Smooth muscle cell (in vitro differentiated cells): Measurements from ENCODE around the gene PHRF1. TPM values are rescaled to one million over a fixed set of nuclear protein-coding genes. Genes with fewer than 3 reads are reported as not detected.

Experiments used
- DNase-seq: peaks from one replicate; lab custom pipeline; 2025; ENCODE audit not compliant: unreplicated experiment; lab: John Stamatoyannopoulos, UW
- H2AFZ ChIP-seq: fragments of 200-600 bp; sonication (generic); 2 replicates; pipeline ENCODE4 v1.6.0; 2016; ENCODE audit warnings: antibody characterized with exemption, low read depth, mild to moderate bottlenecking
- H3F3A ChIP-seq: fragments of 200-600 bp; sonication (generic); 2 replicates; pipeline ENCODE4 v1.6.0; 2017; ENCODE audit warnings: antibody characterized with exemption, low read depth
- H3K27ac ChIP-seq: fragments of 200-600 bp; sonication (generic); 2 replicates; pipeline ENCODE4 v1.5.1; 2016; ENCODE audit warnings: low read depth, mild to moderate bottlenecking
- H3K27me3 ChIP-seq: fragments of 200-600 bp; sonication (generic); 2 replicates; pipeline ENCODE4 v1.6.1; 2016; ENCODE audit warnings: low read depth, mild to moderate bottlenecking
- H3K36me3 ChIP-seq: fragments of 200-600 bp; sonication (generic); 2 replicates; pipeline ENCODE4 v1.5.1; 2016; ENCODE audit warnings: low read depth
- H3K4me1 ChIP-seq: fragments of 200-600 bp; sonication (generic); 2 replicates; pipeline ENCODE4 v1.5.1; 2016; ENCODE audit warnings: low read depth
- H3K4me2 ChIP-seq: fragments of 200-600 bp; sonication (generic); 2 replicates; pipeline ENCODE4 v1.6.0; 2016; ENCODE audit warnings: mild to moderate bottlenecking
- H3K4me3 ChIP-seq: fragments of 200-600 bp; sonication (generic); 2 replicates; pipeline ENCODE4 v1.5.1; 2016; ENCODE audit warnings: mild to moderate bottlenecking
- H3K79me2 ChIP-seq: fragments of 200-600 bp; sonication (generic); 2 replicates; pipeline ENCODE4 v1.6.0; 2016; ENCODE audit warnings: low read depth, mild to moderate bottlenecking
- H3K9ac ChIP-seq: fragments of 200-600 bp; sonication (generic); 2 replicates; pipeline ENCODE4 v1.6.0; 2016; ENCODE audit warnings: low read depth
- H3K9me3 ChIP-seq: fragments of 200-600 bp; sonication (generic); replicated peaks from 2 replicates; pipeline ENCODE4 v1.5.1; 2016; ENCODE audit warnings: low read depth
- H4K20me1 ChIP-seq: fragments of 200-600 bp; sonication (generic); 2 replicates; pipeline ENCODE4 v1.6.0; 2016; ENCODE audit warnings: low read depth
- WGBS: methylation state at CpG from one replicate; pipeline ENCODE4 v1.1.7; 2016; ENCODE audit warnings: low lambda C conversion rate; 5-methylcytosine and 5-hydroxymethylcytosine counted together
- polyA plus RNA-seq: library from polyadenylated mRNA; unstranded; fragments of >200 nt; fragmentation: Nextera tagmentation; extraction: Ambion mirVana; gene quantifications from 2 replicates; pipeline ENCODE4 v1.2.1, GENCODE V29; 2016
- total RNA-seq: library from RNA; depleted of rRNA; stranded (reverse); fragments of >200 nt; gene quantifications from 2 replicates; pipeline ENCODE4 v1.2.3, GENCODE V29; 2014
- TF ChIP-seq, protein P1 (sequence below): fragments of 200-600 bp; sonication (generic); IDR thresholded peaks from 2 replicates; pipeline ENCODE4 v1.5.1; 2017; ENCODE audit warnings: borderline replicate concordance, mild to moderate bottlenecking, antibody characterized with exemption; ENCODE audit not compliant: insufficient read depth, poor library complexity, severe bottlenecking

Gene PHRF1
- total and polyA plus RNA-seq, 2 experiments from 2014 or later: 11.6 to 20.2 TPM

DNA sequence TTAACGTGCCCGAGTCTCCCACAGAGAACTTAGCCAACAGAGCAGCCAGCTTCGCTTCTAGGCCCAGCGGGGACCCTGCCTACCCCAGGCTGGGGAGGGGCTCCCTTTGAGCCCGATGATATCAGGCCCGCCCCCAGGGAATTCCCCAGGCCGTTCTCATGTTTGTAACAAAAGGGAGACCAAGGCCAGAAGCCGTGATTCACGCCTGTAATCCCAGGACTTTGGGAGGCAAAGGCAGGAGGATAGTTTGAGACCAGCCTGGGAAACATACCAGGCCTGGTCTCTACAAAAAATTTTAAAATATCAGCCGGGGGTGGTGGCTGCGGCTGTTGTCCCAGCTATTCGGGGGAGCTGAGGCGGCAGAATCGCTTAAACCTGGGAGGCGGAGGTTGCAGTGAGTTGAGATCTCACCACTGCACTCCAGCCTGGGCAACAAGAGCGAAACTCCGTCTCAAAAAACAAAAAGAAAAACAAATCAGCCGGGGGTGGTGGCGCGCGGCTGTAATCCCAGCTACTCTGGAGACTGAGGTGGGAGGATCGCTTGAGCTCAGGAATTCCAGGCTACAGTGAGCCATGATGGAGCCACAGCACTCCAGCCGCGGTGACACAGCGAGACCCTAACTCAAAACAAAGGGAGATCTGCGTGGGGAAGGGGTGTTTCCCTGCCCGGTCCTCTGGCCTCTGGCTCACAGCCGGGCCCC, 62.5 kb downstream of the PHRF1 start:
- Histone ChIP-seq H3K27me3 (peaks cover 21% of the 10 kb centered on the region), H3K27ac (peak overlapping the region; percentile 85), H3K9me3 (no peaks in the 10 kb centered on the region), H2AFZ (no peak overlapping the region), H3K4me2 (peak overlapping the region; percentile 77), H3K9ac (peak overlapping the region; percentile 53), H3F3A (no peaks in the 10 kb centered on the region), H3K36me3 (no peaks in the 10 kb centered on the region), H3K4me1 (peaks cover 23% of the 10 kb centered on the region), H3K79me2 (no peaks in the 10 kb centered on the region), H4K20me1 (peaks cover 81% of the 10 kb centered on the region), H3K4me3 (peak overlapping the region; percentile 9)
- WGBS: 7% methylated on average over 28 of the region's 28 CpGs
- no peak for DNase-seq
- TF ChIP-seq, protein P1, sequence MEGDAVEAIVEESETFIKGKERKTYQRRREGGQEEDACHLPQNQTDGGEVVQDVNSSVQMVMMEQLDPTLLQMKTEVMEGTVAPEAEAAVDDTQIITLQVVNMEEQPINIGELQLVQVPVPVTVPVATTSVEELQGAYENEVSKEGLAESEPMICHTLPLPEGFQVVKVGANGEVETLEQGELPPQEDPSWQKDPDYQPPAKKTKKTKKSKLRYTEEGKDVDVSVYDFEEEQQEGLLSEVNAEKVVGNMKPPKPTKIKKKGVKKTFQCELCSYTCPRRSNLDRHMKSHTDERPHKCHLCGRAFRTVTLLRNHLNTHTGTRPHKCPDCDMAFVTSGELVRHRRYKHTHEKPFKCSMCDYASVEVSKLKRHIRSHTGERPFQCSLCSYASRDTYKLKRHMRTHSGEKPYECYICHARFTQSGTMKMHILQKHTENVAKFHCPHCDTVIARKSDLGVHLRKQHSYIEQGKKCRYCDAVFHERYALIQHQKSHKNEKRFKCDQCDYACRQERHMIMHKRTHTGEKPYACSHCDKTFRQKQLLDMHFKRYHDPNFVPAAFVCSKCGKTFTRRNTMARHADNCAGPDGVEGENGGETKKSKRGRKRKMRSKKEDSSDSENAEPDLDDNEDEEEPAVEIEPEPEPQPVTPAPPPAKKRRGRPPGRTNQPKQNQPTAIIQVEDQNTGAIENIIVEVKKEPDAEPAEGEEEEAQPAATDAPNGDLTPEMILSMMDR: no peak

DNA sequence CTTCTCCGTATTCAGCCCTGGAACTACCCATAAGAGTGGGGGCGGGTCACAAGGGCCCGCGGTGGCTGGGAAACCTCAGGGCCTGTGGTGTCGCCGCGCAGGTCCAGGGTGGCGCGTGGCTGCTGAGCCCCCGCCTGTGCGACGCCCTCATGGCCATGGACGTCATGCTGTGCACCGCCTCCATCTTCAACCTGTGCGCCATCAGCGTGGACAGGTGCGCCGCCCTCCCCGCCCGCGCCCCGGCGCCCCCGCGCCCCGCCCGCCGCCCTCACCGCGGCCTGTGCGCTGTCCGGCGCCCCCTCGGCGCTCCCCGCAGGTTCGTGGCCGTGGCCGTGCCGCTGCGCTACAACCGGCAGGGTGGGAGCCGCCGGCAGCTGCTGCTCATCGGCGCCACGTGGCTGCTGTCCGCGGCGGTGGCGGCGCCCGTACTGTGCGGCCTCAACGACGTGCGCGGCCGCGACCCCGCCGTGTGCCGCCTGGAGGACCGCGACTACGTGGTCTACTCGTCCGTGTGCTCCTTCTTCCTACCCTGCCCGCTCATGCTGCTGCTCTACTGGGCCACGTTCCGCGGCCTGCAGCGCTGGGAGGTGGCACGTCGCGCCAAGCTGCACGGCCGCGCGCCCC, 63.2 kb downstream of the PHRF1 start:
- no peaks in the 10 kb centered on the region for H3F3A ChIP-seq

DNA sequence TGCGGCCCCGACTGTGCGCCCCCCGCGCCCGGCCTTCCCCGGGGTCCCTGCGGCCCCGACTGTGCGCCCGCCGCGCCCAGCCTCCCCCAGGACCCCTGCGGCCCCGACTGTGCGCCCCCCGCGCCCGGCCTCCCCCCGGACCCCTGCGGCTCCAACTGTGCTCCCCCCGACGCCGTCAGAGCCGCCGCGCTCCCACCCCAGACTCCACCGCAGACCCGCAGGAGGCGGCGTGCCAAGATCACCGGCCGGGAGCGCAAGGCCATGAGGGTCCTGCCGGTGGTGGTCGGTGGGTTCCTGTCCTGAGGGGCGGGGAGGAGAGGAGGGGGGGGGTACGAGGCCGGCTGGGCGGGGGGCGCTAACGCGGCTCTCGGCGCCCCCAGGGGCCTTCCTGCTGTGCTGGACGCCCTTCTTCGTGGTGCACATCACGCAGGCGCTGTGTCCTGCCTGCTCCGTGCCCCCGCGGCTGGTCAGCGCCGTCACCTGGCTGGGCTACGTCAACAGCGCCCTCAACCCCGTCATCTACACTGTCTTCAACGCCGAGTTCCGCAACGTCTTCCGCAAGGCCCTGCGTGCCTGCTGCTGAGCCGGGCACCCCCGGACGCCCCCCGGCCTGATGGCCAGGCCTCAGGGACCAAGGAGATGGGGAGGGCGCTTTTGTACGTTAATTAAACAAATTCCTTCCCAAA, 63.9 kb downstream of the PHRF1 start:
- H3K27me3 ChIP-seq: peaks cover 21% of the 10 kb centered on the region
- DNase-seq: no peak
- H3F3A ChIP-seq: no peaks in the 10 kb centered on the region
- no peak overlapping the region for H3K4me2 ChIP-seq
- TF ChIP-seq, protein P1: no peak
- H3K27ac ChIP-seq: no peak overlapping the region
- WGBS: 51% methylated on average over 24 of the region's 69 CpGs
- H3K79me2 ChIP-seq: no peaks in the 10 kb centered on the region
- H3K9ac ChIP-seq: no peak overlapping the region
- no peaks in the 10 kb centered on the region for H3K9me3 ChIP-seq
- no peak overlapping the region for H3K4me3 ChIP-seq
- peaks cover 23% of the 10 kb centered on the region for H3K4me1 ChIP-seq
- H3K36me3 ChIP-seq: no peaks in the 10 kb centered on the region
- no peak overlapping the region for H2AFZ ChIP-seq
- H4K20me1 ChIP-seq: peaks cover 71% of the 10 kb centered on the region

More for the DNA sequence above, 63.2 kb downstream of the PHRF1 start:
- Histone ChIP-seq H3K4me2 (peak overlapping the region; percentile 77), H3K9ac (peak overlapping the region; percentile 53), H3K36me3 (no peaks in the 10 kb centered on the region), H3K27me3 (peaks cover 21% of the 10 kb centered on the region), H3K27ac (peak overlapping the region; percentile 85), H3K4me1 (peaks cover 23% of the 10 kb centered on the region), H4K20me1 (peaks cover 75% of the 10 kb centered on the region), H3K79me2 (no peaks in the 10 kb centered on the region), H3K4me3 (peak overlapping the region; percentile 9), H2AFZ (no peak overlapping the region), H3K9me3 (no peaks in the 10 kb centered on the region)
- no peak for DNase-seq
- TF ChIP-seq, protein P1: no peak
- WGBS: 3% methylated on average over 42 of the region's 80 CpGs
